NCI-H187 treated with DMSO at 0.1 percent for 48 hours (cell line): ENCODE data around the gene MGAT5B.

ENCODE experiments used
- DNase-seq: peaks from one replicate; lab custom pipeline; 2025; lab: John Stamatoyannopoulos, UW

MGAT5B gene

DNA sequence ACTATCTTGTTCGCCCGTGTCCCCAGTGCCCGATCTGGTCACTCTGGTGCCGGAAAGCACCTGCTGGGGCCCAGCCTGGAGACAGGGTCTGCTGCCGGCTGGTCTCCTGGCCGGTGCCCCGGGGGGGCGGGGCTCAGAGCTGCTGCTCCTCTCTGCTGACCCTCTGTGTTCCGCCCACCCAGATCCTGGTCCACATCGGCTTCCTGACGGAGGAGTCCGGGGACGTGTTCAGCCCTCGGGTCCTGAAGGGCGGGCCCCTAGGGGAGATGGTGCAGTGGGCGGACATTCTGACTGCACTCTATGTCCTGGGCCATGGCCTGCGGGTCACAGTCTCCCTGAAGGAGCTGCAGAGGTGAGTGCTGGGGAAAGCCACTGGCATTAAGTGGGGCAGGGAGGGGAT lies 37.6 kb downstream of the MGAT5B start:
- no peak for DNase-seq

DNA sequence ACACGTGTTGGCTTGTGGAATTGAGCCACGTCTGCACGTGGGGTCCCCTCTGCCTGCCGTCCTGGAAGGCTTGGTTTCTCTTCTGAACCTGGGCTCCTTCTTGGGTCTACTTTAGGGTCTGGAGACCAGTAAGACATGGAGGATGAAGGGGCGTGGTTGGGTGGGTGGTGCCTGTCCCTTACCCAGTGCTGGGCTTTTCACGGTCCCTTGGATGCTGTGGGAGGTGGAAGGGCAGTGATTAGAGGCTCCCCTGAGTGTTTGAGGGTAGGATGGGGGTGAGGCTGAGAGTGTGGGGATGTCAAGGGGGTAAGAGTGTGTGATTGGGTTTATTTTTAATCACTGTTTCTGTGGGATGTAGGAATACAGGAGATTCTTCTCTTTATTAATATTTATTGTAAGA lies 38.3 kb downstream of the MGAT5B start:
- no peak for DNase-seq

DNA sequence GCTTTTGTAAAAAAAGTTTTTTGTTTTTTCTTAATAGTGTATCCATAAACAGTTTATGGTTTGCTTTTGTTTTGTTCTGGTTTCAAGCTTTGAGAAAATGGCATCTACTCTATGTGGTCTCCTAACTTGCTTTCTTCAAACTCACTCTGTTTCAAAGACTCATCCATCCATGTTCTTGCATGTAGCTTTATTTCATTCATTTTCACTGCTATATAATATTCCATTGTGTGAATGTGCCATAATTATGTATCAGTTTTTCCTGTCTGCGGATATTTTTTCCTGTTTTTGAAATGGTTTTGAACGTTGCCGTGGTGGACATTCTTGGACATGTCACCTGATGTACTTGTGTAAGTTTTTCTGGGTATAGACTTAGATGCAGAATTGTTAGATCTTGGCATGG lies 39.1 kb downstream of the MGAT5B start:
- no peak for DNase-seq

DNA sequence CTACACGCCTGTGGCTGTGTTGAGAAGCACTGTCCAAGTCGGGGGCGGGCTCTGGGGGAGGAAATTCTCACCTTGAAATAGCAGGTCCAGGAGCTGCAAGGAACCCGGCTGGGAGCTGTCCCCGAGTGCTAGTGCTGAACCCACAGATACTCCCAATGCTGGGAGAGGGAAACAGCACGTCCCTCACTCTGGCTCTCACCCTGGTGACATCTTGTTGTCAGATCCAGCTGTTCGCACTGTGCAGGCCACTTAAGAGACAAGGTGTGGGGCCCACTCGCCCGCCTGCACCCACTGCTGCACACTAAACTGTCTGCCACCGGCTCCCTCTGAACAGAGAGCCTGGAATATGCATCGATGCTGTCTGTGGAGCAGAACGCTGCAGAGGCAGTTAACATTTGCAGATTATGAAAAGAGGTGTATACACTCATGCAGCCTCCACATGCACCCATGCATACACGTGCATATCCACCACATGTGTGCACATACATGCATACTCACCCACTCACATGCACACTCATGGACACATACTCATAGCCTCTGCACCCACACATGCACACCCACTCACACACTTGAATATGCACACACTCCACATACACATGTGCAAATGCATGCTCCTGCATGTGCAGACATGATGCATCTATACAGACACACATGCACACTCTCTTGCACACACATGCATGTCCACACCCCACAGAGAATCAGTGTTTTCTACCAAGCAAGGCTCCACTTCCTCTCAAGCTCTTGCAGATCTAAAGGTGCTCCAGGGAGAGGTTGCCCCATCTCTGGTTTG lies 42.0 kb downstream of the MGAT5B start:
- DNase-seq: no peak

DNA sequence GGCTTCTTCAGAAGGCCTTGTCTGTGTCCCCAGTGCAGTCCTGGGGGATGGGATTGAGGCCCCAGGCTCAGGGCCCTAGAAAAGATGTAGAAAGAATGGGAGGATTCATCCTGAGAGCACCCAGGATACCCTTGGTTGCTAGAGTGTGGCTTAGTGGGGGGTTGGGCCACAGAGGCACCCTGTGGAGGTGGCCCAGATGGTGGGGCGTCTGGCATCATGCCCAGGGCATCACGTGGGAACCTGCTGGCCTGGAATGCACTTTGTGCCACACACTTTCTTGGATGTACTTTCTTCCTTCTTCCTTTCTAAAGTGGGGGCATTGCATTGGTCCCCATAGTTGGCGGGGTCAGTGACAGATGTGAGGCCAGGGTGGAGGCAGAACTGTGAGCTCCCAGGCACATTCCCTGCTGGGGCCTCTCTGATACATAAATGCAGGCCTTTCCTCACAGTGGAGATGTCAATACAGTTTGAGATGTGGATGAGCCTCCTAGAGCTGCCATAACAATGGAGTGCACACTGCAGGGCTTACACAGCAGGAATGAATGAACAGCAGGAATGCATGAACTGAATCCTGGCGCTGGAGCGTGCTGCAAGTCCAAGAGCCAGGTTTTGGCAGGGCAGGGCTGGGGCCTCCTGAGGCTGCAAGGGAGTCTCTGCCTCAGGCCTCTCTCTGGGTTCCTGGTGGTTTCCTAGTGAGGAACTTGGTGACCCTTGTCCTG lies 43.3 kb downstream of the MGAT5B start:
- no peak for DNase-seq

DNA sequence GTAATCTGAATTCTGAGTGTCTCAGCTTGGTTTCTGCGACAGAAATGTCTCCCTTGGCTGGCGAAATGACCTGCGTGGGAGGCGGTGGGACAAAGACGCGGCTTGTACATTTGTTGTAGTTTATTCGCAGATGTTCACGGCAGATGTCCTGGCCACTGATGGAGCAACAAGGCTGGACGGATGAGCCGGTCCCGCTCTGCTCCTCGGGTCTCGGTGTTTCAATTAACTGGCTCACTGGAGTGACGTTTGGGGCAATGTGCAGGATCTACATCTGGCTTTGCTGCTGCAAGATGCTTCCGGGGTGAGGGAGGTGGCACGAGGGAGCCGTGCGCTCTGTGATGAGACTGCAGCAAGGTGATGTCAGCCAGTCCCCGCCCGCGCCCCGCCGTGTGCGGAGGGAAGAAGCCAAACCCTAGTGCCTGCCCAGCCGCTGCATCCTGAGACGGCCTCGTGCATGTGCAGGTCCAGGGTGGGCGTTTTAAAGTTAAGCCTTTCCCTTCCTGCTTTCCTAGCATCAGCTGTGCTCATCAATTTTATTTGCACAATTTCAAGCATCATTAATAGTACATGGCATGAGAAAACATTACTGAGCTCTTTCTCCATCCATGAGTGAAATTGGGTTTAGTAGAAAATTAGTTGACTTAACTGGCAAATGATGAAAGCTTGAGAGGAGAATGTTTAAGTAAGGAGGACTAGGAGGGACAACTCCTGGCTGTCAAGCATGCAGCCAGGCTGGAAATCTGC lies 44.4 kb downstream of the MGAT5B start:
- DNase-seq: no peak

DNA sequence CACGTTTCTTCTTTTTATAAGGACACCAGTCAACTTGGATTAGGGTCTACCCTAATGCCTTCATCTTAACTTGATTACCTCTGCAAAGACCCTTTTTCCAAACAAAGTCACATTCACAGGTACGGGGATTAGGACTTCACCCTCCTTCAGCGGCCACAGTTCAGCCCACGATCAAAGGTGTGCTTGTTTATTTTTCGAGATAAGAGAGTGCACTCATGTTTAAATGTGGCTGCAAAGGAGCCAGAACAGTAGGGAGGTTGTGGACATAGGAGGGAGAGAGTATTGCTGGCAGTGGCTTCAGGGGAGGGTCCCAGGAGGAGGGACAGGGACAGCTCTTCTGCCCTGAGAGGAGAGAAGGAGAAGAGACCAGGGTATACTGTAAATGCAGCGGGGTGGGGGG lies 46.7 kb downstream of the MGAT5B start:
- no peak for DNase-seq

DNA sequence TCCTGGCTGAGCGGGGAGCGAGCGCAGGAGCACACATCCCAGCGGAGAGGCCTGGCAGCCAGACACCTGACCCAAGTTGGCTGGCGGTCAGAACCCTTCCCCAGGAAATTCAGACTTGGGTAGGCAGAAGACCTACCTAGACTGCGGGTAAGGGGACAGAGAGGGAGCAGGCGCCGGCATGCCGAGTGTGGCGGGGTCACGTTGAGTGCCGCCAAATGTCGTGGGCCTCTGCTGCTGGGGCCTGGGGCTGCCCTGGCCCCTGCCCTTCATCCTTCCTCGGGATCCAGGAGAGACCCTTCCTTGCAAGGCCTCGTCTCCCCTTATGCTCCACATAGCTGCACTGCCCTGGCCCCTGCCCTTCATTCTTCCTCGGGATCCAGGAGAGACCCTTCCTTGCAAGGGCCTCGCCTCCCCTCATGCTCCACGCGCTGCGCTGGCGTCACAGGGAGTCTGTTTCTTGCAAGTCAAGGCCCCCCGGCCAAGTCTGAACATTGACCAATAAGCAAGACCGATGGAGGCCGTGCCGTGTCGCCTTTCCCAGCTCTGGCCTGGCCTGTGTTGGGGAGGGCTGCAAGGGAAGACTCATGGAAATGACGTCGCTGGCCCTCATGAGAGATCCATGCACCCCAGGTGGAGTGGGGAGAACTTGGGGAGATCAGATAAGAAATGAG lies 47.8 kb downstream of the MGAT5B start:
- DNase-seq: no peak

DNA sequence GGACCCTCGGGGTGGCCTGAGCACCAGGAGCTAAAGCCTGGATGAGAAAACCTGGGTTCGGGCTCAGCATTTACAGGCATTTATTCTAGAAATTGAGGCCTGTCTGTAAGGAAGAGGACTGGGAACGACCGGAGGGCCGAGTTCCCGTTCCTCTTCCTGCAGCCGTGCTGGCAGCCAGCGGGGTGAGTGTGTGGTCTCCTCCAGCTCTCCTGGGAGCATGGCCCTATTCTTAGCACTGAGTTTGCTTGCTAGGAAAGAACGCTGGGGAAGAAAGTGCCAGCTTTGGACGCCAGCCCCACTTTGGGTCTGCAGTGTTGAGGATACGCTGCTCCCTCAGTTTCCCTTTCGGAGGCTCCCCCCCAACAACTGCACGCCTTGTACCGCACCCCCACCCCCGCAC lies 49.6 kb downstream of the MGAT5B start:
- no peak for DNase-seq

DNA sequence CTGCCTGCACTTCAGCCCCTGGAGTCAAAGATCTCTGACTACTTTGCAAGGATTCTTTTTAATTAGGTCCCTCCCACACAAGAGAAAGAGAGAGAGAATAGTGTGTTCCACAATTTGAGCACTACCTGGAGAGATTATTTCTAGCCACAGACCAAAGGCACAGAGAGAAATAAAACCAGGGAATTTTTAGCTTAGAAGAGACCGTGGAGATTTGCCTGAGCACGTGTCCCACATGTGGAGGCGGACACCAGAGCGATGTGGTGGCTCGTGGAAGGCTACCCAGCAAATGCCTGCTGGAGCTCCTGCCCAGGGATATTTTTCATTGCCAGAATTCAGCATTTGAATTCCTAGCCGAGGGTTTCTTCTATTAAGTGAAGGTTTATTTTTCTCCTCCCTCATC lies 50.6 kb downstream of the MGAT5B start:
- DNase-seq: no peak

DNA sequence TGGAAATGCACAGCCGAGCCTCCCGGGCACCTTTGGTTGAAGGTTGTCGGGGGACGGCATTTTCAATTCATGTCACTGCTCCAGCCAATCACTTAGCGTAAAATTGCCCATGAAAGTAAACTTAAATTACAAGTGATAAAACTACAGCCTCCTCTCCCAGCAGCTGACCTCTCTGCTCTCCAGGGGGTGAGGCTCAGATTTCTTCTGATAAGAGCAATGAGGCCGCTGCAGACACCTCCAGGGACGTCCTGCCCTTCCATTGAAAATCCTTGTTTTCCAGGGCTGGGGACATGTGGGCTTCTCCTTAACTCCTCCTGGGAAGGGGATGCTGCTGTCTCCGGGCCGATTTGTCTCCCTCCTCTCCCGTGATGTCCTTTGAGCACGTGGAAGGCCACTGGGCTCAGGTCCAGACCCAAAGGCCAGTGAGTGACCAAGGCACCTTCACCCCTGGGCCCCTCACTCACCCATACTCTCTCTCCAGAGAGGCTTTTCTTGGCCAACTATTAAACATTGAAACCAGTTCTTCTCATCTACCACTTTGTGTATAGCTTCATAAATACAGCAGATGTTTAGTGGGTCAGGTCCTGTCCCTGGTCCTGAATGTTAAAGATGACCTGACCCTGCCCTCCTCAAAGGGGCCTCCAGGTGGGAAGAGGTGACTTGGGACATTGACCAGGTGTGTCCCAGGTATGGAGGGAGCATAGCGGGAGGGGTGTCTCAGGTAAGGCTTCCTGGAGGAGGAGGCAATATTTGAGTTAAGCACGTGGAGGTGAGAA lies 52.3 kb downstream of the MGAT5B start:
- no peak for DNase-seq

DNA sequence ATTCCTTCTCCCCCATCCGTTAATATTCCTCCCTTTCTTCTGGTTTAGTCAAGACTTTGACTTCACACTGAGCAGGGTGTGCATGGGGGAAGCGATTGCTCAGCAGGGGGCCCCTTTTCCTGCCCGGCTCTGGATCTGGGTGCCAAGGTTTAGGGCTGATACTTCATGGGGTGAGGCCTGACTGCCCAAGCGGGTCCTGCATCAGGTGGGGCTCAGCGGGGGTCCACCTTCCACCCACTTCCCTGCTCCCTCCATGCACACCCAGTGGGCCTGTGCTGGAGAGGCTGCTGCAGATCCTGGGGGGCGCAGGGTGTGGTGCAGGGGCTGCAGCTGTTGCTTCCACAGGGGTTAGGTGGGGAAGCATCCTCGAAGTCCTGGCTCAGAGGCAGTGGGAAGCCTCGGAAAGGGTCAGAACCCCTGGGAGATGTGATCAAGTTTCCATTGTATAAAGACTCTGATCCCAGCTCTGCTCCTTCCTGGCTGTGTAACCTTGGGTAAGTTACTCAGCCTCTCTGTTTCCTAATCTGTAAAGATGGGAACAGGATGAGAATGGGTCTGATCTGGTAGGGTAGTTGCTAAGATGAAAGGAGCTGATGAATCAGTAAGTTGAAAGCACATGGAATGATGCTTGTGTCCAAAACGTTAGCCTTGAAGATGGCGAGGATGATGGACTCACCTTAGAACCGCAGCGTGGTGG lies 53.3 kb downstream of the MGAT5B start:
- DNase-seq: no peak

DNA sequence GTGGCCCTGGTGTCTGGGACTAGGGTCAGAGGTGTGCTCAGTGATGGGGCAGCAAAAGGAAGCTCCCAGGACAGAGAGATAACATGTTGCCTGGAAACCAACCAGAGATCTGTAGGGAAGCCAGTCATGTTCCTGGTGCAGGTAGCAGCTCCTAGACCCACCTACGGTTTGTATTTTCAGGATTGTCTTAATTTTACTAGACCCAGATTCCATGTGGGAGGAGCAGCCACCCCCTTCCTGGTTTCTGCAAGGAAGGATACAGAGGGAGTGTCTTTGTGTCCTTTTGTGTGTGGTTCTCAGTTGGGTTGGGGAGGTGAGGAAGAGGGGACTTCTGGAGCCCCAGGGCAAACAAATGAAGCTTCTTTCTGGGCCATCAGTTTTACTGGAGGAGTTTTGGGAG lies 53.9 kb downstream of the MGAT5B start:
- no peak for DNase-seq

DNA sequence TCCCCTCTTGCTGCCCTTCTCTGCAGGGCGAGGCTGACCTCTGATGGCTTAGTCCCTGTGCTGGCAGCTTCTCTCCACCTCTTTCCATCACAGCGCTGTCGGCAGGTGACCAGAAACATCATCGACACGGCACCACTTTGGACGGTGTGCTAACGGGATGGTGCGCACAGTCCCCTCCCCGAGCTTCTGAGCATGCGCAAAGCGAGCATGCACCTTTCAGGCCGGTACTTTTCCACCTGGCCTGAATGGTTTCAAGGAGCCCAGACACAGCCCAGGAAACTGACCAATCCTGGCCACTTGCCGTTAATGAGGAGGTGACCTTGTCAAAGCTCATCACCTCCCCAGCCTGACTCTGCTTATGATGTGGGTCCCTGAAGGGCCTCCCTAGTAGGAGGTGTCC lies 54.8 kb downstream of the MGAT5B start:
- DNase-seq: no peak

DNA sequence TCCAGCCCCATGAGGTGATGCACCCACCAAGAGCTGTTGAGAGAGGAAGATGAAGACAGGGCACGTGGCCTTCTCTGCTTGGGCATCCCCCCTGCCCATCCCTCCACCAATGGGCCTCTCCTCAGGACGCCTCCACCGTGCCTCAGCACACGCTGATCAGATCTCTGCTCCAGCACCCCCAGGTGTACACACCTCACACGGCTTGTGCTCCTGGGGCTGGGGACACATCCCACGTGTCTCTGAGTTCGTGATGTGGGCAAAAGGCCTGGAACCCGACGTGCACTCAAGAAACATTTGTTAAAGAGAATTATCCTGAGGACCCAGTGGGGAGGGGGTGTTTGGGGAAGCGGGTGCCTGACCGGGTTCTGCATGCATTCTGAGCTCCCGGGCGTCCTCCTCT lies 55.3 kb downstream of the MGAT5B start:
- no peak for DNase-seq

DNA sequence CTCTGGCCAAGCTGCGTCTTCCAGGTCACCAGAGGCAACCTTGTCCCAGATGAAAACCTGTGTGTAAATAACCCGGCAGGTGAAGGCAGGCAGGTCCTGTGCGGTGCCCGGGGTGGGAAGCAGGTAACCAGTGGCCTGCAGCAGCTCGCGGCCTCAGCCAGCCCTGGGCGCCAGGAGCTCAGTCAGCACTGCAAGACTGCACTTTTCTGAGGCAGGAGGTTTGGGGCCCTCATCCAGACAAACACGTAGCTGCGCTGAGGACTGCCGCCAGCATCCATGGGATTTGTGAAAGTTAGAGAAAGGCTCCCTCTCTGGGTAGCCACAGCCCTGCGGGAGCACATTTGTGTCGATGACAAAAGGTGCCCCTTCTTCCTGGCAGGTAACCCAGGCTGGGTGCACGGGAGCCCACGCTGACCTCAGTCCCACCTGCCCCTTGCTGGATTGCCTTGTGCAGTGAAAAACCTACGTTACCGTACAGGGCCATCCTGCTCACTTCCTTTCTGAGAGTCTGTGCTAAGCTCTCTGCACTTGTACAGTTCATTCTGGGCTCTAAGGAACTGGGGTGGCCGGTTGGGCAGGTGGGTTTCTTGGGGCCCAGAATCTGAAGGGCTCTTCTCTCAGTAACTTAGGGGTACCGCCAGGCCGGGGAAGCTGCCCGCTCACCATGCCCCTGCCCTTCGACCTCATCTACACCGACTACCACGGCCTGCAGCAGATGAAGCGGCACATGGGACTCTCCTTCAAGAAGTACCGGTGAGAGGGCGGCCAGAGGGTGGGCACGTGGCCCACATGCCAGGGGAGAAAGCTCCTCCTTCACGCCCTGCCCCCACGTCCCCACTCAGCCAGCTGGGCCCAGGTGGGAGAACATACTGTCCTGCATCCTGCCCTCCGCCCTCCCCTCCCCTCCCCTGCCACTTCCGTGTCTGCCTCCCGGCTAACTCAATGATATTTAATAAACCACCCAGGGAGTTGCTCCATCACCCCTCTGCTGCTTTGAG lies 56.4 kb downstream of the MGAT5B start:
- DNase-seq: no peak

DNA sequence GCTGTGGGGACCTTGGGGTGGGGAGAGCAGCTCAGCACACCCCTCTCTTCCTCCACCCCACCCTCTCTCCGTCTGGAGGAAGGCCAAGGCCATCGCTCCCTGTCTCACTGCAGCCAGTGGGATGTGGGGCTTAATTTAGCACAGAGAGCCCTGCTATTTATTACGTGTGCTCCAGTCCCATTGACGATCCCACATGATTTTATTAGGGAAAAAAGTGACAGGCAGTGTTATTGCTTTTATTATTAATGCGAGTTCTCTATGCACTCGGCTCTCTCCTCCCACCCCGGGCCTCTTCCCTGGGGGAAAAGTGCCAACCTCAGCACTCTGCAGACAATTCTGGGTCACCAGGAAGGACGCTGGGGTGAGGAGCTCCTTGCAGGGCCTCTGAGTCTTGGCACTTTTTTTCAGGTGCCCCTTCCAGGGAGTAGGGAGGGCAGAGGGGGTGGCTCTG lies 57.3 kb downstream of the MGAT5B start:
- DNase-seq: no peak

DNA sequence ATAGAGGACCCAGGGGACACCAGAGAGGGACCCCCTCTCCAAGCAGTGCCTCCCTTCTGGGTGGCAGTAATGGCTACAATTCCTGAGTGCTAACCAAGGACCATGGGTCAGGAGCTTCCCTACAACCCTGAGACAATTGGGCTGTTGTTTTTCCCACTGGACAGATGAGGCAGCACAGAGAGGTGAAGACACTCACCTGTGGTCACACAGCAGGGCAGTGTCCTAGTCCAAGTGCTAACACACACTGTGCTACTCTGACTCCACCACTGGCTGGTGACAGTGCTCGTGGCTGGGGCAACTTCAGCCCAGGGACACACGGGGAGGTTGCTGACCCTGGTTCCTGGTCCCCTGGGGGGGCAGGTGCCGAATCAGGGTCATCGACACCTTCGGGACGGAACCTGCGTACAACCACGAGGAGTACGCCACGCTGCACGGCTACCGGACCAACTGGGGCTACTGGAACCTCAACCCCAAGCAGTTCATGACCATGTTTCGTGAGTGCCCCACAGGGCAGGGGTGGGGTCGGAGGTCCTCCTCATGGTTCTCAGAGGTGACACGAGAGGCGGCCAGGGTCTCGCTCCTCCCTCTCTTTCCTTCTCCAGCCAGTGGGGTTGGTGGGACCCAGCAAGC lies 58.1 kb downstream of the MGAT5B start:
- DNase-seq: no peak

DNA sequence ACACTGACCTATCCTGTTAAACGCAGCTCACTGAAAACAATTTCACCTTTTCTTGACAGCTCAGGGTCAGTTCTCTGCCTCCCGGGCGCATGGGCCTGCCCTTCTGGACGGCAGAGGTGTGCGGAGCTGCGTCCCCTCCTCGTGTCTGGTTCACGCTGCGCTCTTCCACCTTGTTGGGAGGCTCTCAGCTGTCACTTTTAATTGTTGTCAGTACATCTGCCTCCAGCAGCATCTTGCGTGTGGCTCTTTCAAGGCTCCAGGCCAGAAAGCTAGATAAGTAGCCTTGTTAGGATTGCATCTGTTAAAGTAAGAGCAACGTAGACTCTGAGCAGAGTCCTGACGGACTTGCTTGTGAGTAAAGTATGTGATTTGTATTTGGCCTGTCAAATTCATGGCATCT lies 59.4 kb downstream of the MGAT5B start:
- DNase-seq: no peak
